Loucy (cell line): ENCODE results near the gene SYP.

Experiments
- EZH2phosphoT487 ChIP-seq: fragments of 200-600 bp; IDR thresholded peaks from 2 replicates; pipeline ENCODE4 v1.6.1; 2018; ENCODE audit warnings: antibody characterized with exemption, mild to moderate bottlenecking, moderate library complexity, borderline replicate concordance
- TF ChIP-seq, protein P1 (sequence below): fragments of 200-600 bp; sonication (generic); conservative IDR thresholded peaks from 2 replicates; pipeline ENCODE4 v1.5.1; 2014; ENCODE audit warnings: mild to moderate bottlenecking, antibody characterized with exemption, low read length

DNA sequence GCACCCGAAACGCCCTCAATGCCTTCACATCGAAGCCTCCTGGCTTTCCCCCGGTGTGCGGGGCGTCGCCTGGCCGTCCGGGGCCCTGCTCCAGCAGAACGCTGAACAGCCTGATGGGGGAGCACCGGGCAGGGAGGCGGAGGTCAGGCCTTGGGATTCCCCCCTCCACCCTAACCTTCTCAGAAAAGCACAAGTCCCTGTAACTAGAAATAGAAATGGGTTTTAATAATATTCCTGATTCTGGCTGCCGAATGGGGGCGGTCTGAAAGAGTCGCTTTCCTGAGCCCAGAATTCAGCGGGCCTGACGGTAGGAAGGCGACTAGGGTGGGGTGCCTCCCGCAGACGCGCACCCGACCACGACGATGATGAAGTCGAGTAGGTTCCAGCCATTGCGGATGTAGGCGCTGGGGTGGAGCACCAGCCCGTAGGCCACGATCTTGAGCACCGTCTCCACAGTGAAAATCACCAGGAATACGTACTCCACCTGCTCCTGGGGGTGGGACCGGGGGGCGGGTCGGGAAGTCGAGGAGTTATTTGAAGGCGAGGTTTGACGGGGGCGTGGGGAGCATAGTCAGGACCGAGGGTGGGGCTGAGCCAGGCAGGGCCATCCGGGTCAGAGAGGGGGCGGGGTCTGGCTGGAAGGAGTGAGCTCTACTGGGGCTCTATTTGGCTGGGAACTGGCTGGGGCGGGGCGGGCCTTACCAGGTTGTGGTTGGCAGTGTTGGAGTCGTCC lies 30.7 kb upstream of the SYP start:
- TF ChIP-seq, protein P1, sequence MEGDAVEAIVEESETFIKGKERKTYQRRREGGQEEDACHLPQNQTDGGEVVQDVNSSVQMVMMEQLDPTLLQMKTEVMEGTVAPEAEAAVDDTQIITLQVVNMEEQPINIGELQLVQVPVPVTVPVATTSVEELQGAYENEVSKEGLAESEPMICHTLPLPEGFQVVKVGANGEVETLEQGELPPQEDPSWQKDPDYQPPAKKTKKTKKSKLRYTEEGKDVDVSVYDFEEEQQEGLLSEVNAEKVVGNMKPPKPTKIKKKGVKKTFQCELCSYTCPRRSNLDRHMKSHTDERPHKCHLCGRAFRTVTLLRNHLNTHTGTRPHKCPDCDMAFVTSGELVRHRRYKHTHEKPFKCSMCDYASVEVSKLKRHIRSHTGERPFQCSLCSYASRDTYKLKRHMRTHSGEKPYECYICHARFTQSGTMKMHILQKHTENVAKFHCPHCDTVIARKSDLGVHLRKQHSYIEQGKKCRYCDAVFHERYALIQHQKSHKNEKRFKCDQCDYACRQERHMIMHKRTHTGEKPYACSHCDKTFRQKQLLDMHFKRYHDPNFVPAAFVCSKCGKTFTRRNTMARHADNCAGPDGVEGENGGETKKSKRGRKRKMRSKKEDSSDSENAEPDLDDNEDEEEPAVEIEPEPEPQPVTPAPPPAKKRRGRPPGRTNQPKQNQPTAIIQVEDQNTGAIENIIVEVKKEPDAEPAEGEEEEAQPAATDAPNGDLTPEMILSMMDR: peak; percentile 33
- no peak for TF ChIP-seq EZH2phosphoT487
